Panc1 (cell line): ENCODE results near the gene NRK. TPM values are rescaled to one million over a fixed set of nuclear protein-coding genes. Genes with fewer than 3 reads are reported as not detected.
"Not testable (repeated sequence)": the region's sequence is repeated elsewhere in the genome, so short reads cannot be mapped to it uniquely, and the experiment has no call there.

Experiments used
- ATAC-seq: fragments of 200-7000 bp; cut with Tn5 transposase; 2 replicates; pipeline ENCODE4 v1.9.1; 2020; ENCODE audit warnings: mild to moderate bottlenecking, moderate library complexity
- BruUV-seq: library from RNA; stranded (reverse); fragments of 400-500 nt; replicated peaks from 2 replicates; lab custom pipeline; 2021; lab: Mats Ljungman, UMichigan
- CTCF ChIA-PET: fragments of 300-600 bp; sonication (Branson Sonifier 250); formaldehyde crosslinking; loops from one replicate; lab custom pipeline; 2022; ENCODE audit warnings: antibody characterized with exemption; lab: Charles Lee
- POLR2A ChIA-PET: fragments of 300-600 bp; sonication (Branson Sonifier 250); formaldehyde crosslinking; loops from one replicate; lab custom pipeline; 2022; ENCODE audit warnings: antibody characterized with exemption; lab: Charles Lee
- DNase-seq: peaks from one replicate; pipeline ENCODE4 v3.0.0-alpha.2; 2010; ENCODE audit warnings: low read depth, low spot score
- H3K27ac ChIP-seq: 2 replicates; pipeline ENCODE4 v1.5.1; 2011; ENCODE audit warnings: mild to moderate bottlenecking, low read length, inconsistent platforms
- H3K27me3 ChIP-seq: fragments of 200-500 bp; sonication (Bioruptor generic); 2 replicates; pipeline ENCODE4 v1.6.0; 2014; ENCODE audit warnings: low read length, inconsistent platforms; ENCODE audit not compliant: control insufficient read depth, insufficient read depth
- H3K36me3 ChIP-seq: fragments of 200-500 bp; sonication (Bioruptor generic); 2 replicates; pipeline ENCODE4 v1.5.1; 2014; ENCODE audit warnings: inconsistent platforms, mild to moderate bottlenecking, low read length, moderate library complexity; ENCODE audit not compliant: control insufficient read depth, insufficient read depth
- H3K4me1 ChIP-seq: 2 replicates; pipeline ENCODE4 v1.5.1; 2011; ENCODE audit warnings: inconsistent platforms, mild to moderate bottlenecking, low read length, moderate library complexity; ENCODE audit not compliant: control insufficient read depth, insufficient read depth
- H3K4me3 ChIP-seq, 2 experiments: 2 replicates each; pipeline ENCODE4 v1.5.1; 2011 to 2012; ENCODE audit warnings: low read depth in 2 of 2, low read length in 2 of 2, mild to moderate bottlenecking in 2 of 2, inconsistent platforms in 1 of 2, moderate library complexity in 1 of 2
- H3K9me3 ChIP-seq: fragments of 200-500 bp; sonication (Bioruptor generic); 2 replicates; pipeline ENCODE4 v1.5.1; 2014; ENCODE audit warnings: low read depth, mild to moderate bottlenecking, inconsistent platforms, low read length, moderate library complexity; ENCODE audit not compliant: control insufficient read depth, insufficient read depth
- POLR2AphosphoS5 ChIP-seq: IDR thresholded peaks from 2 replicates; pipeline ENCODE4 v1.6.1; 2012; ENCODE audit warnings: mild to moderate bottlenecking, low read depth, low read length, moderate library complexity
- SIN3A ChIP-seq: IDR thresholded peaks from 2 replicates; pipeline ENCODE4 v1.6.1; 2012; ENCODE audit warnings: low read depth, mild to moderate bottlenecking, low read length, moderate library complexity, borderline replicate concordance; ENCODE audit not compliant: insufficient read depth
- TCF7L2 ChIP-seq: IDR thresholded peaks from 2 replicates; pipeline ENCODE4 v1.6.1; 2011; ENCODE audit warnings: mild to moderate bottlenecking, low read depth, low read length, inconsistent platforms
- in situ Hi-C: cut with HindIII; loops from 2 replicates; pipeline ENCODE4 v1.10.0; 2016; ENCODE audit warnings: low sequenced_read_pairs, low pct_unique_long_range_greater_than_20kb
- intact Hi-C: fragments of 100-400 bp; cut with micrococcal nuclease; formaldehyde crosslinking; loops from one replicate; pipeline ENCODE4 v1.10.0; 2022; ENCODE audit not compliant: unreplicated experiment
- total RNA-seq: library from RNA; stranded (reverse); gene quantifications from one replicate; pipeline ENCODE4 v1.2.1, GENCODE V29; 2021; ENCODE audit not compliant: unreplicated experiment
- TF ChIP-seq, protein P1 (sequence below): fragments of 450-650 bp; IDR thresholded peaks from 2 replicates; pipeline ENCODE4 v1.5.1; 2017; ENCODE audit warnings: mild to moderate bottlenecking
- TF ChIP-seq, protein P2 (sequence below), 2 experiments: IDR thresholded peaks; 2 replicates each; pipeline ENCODE4 v1.6.1; 2011 to 2012; ENCODE audit warnings: low read depth in 2 of 2, control low read depth in 1 of 2, low read length in 1 of 2, mild to moderate bottlenecking in 1 of 2, moderate library complexity in 1 of 2; ENCODE audit not compliant: insufficient read depth in 1 of 2

The NRK gene
- total RNA-seq, 1 experiment from 2014 or later, result 0.03 TPM

DNA sequence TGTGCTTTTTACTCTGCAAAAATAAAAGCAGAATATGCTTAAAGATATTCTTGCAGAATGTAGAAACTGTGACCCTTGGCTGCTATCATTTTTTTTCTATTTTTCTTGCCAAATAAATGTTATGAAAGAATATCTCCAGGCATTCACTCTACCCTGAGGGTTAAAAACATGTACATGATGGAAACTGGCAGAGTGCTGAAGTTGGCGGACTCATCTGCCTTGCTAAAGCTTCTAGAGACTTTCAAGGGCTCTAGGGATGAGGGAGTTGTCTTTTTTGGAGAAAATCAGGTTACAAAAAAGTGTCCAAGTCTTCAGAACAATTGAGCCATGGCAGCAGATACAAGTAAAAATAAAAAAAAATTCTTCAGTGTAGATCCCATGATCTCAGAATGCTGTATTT is 40.5 kb upstream of the NRK start:
- BruUV-seq, result no TSS peak
- Histone ChIP-seq H3K27me3 (no peaks in the 10 kb centered on the region), H3K4me1 (no peaks in the 10 kb centered on the region), H3K9me3 (no peaks in the 10 kb centered on the region), H3K4me3 (no peak overlapping the region), H3K27ac (no peak overlapping the region), H3K36me3 (no peaks in the 10 kb centered on the region)
- POLR2A ChIA-PET, result no interaction called here
- no peak for DNase-seq
- in situ Hi-C loops, result no loop called here
- CTCF ChIA-PET, result no interaction called here
- no peak for ATAC-seq
- TF ChIP-seq SIN3A (no peak), POLR2AphosphoS5 (no peak), TCF7L2 (no peak)
- TF ChIP-seq, protein P1, sequence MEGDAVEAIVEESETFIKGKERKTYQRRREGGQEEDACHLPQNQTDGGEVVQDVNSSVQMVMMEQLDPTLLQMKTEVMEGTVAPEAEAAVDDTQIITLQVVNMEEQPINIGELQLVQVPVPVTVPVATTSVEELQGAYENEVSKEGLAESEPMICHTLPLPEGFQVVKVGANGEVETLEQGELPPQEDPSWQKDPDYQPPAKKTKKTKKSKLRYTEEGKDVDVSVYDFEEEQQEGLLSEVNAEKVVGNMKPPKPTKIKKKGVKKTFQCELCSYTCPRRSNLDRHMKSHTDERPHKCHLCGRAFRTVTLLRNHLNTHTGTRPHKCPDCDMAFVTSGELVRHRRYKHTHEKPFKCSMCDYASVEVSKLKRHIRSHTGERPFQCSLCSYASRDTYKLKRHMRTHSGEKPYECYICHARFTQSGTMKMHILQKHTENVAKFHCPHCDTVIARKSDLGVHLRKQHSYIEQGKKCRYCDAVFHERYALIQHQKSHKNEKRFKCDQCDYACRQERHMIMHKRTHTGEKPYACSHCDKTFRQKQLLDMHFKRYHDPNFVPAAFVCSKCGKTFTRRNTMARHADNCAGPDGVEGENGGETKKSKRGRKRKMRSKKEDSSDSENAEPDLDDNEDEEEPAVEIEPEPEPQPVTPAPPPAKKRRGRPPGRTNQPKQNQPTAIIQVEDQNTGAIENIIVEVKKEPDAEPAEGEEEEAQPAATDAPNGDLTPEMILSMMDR, result no peak
- TF ChIP-seq, protein P2, sequence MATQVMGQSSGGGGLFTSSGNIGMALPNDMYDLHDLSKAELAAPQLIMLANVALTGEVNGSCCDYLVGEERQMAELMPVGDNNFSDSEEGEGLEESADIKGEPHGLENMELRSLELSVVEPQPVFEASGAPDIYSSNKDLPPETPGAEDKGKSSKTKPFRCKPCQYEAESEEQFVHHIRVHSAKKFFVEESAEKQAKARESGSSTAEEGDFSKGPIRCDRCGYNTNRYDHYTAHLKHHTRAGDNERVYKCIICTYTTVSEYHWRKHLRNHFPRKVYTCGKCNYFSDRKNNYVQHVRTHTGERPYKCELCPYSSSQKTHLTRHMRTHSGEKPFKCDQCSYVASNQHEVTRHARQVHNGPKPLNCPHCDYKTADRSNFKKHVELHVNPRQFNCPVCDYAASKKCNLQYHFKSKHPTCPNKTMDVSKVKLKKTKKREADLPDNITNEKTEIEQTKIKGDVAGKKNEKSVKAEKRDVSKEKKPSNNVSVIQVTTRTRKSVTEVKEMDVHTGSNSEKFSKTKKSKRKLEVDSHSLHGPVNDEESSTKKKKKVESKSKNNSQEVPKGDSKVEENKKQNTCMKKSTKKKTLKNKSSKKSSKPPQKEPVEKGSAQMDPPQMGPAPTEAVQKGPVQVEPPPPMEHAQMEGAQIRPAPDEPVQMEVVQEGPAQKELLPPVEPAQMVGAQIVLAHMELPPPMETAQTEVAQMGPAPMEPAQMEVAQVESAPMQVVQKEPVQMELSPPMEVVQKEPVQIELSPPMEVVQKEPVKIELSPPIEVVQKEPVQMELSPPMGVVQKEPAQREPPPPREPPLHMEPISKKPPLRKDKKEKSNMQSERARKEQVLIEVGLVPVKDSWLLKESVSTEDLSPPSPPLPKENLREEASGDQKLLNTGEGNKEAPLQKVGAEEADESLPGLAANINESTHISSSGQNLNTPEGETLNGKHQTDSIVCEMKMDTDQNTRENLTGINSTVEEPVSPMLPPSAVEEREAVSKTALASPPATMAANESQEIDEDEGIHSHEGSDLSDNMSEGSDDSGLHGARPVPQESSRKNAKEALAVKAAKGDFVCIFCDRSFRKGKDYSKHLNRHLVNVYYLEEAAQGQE (IDR thresholded peaks at IDR 0.05; ENCODE audit: insufficient read depth in 1 of 2, low read depth in 2 of 2, low read length in 1 of 2), result no peak
- intact Hi-C loops, result no loop called here

DNA sequence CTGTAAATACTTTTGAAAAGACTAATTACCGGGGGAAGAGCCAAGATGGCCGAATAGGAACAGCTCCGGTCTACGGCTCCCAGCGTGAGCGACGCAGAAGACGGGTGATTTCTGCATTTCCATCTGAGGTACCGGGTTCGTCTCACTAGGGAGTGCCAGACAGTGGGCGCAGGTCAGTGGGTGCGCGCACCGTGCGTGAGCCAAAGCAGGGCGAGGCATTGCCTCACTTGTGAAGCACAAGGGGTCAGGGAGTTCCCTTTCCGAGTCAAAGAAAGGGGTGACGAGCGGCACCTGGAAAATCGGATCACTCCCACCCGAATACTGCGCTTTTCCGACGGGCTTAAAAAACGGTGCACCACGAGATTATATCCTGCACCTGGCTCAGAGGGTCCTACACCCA is 25.5 kb upstream of the NRK start:
- H3K27ac ChIP-seq, H3K27me3 ChIP-seq, CTCF ChIA-PET, BruUV-seq, intact Hi-C loops, H3K9me3 ChIP-seq, POLR2A ChIA-PET, DNase-seq, H3K36me3 ChIP-seq, H3K4me3 ChIP-seq, in situ Hi-C loops, ATAC-seq, H3K4me1 ChIP-seq: not testable (repeated sequence)

DNA sequence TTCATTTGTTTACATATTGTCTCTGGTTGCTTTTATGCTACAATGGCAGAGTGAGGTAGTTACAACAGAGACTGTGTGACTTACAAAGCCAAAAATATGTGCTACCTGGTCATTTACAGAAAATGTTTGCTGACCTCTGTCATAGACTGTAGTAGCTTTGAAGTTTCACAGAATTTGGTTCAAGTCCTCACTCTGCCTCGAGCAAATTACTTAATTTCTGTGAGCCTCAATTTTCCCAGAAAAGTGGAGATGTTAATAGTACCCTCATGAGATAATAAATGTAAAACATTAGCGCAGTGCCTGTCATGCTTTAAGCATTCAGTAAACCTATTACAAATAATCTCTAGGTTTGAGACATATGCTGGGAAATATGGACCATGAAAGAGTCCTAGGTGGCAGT is 18.4 kb upstream of the NRK start:
- no peak for TF ChIP-seq SIN3A
- TF ChIP-seq POLR2AphosphoS5, result no peak
- TF ChIP-seq, protein P1, result no peak
- TF ChIP-seq TCF7L2, result no peak
- TF ChIP-seq, protein P2 (IDR thresholded peaks at IDR 0.05; ENCODE audit: insufficient read depth in 1 of 2, low read depth in 2 of 2, low read length in 1 of 2), result no peak
- in situ Hi-C loops, result no loop called here
- ChIA-PET POLR2A (no interaction called here), CTCF (no interaction called here)
- H3K36me3 ChIP-seq, result no peaks in the 10 kb centered on the region
- H3K27ac ChIP-seq, result no peak overlapping the region
- no peaks in the 10 kb centered on the region for H3K4me1 ChIP-seq
- H3K9me3 ChIP-seq, result no peaks in the 10 kb centered on the region
- H3K4me3 ChIP-seq, result no peak overlapping the region
- DNase-seq, result no peak
- intact Hi-C loops, result no loop called here
- ATAC-seq, result no peak
- no TSS peak for BruUV-seq
- no peaks in the 10 kb centered on the region for H3K27me3 ChIP-seq

- intact Hi-C loops, CTCF ChIA-PET, H3K9me3 ChIP-seq, H3K27ac ChIP-seq, in situ Hi-C loops, H3K4me3 ChIP-seq, DNase-seq, H3K27me3 ChIP-seq, ATAC-seq, H3K36me3 ChIP-seq, POLR2A ChIA-PET, H3K4me1 ChIP-seq, BruUV-seq: not testable (repeated sequence)
These were observed 16.7 kb upstream of the NRK start for GRCh38 chrX:105805655-105806054.
